H1 (cell line): ENCODE results near the gene TPD52L1. TPM values are rescaled to one million over a fixed set of nuclear protein-coding genes. Genes with fewer than 3 reads are reported as not detected.

Experiments used
- CTCF ChIA-PET: fragments of 300-600 bp; sonication (Branson Sonifier 250); formaldehyde crosslinking; loops from one replicate; lab custom pipeline; 2021; ENCODE audit not compliant: partially characterized antibody; lab: Charles Lee
- POLR2A ChIA-PET: fragments of 300-600 bp; sonication (Branson Sonifier 250); formaldehyde crosslinking; loops from one replicate; lab custom pipeline; 2021; ENCODE audit warnings: inconsistent platforms; ENCODE audit not compliant: partially characterized antibody; lab: Charles Lee
- DNase-seq, 2 experiments: peaks; one replicate each; pipeline versions ENCODE4 v3.0.0 to v3.0.0-alpha.2; 2010 to 2022; ENCODE audit warnings: low spot score in 2 of 2, low read depth in 1 of 2, mixed read lengths in 1 of 2
- FAIRE-seq: peaks from 2 replicates; lab custom pipeline; 2011; peaks lifted over from hg19 to GRCh38; lab: Jason Lieb, UNC
- H2AFZ ChIP-seq: 2 replicates; pipeline ENCODE4 v1.8.1; 2012; ENCODE audit warnings: low read length, inconsistent platforms
- H2AK5ac ChIP-seq: 2 replicates; pipeline ENCODE4 v1.6.1; 2013; ENCODE audit warnings: low read depth, low read length
- H2BK120ac ChIP-seq: replicated peaks from 2 replicates; pipeline ENCODE3; 2013; ENCODE audit warnings: low read depth, low read length, inconsistent platforms
- H2BK12ac ChIP-seq: 2 replicates; pipeline ENCODE4 v1.6.1; 2013; ENCODE audit warnings: low read depth, low read length
- H2BK15ac ChIP-seq: 2 replicates; pipeline ENCODE4 v1.6.1; 2013; ENCODE audit warnings: low read length
- H2BK20ac ChIP-seq: 2 replicates; pipeline ENCODE4 v1.6.1; 2013; ENCODE audit warnings: low read length
- H2BK5ac ChIP-seq: 2 replicates; pipeline ENCODE4 v1.6.1; 2013; ENCODE audit warnings: low read depth, low read length
- H3K14ac ChIP-seq: 2 replicates; pipeline ENCODE4 v1.6.1; 2013; ENCODE audit warnings: inconsistent platforms; ENCODE audit not compliant: insufficient read length
- H3K18ac ChIP-seq: 2 replicates; pipeline ENCODE4 v1.6.1; 2013; ENCODE audit warnings: low read length; ENCODE audit errors: extremely low read depth
- H3K23ac ChIP-seq: 2 replicates; pipeline ENCODE4 v1.6.1; 2013; ENCODE audit warnings: inconsistent platforms; ENCODE audit not compliant: insufficient read length
- H3K23me2 ChIP-seq: 2 replicates; pipeline ENCODE4 v1.6.1; 2013; ENCODE audit warnings: low read depth, low read length
- H3K27ac ChIP-seq: 2 replicates; pipeline ENCODE4 v1.6.1; 2011; ENCODE audit warnings: low read depth, low read length, inconsistent platforms
- H3K27me3 ChIP-seq, 4 experiments: replicated peaks in 1 of 4; 1 replicate in 1 of 4; 2 replicates in 3 of 4; pipeline versions ENCODE4 v1.6.1 to v1.8.1; 2011 to 2013; ENCODE audit warnings: low read length in 3 of 4, mild to moderate bottlenecking in 3 of 4, inconsistent platforms in 2 of 4, mixed read lengths in 2 of 4, moderate library complexity in 1 of 4; ENCODE audit not compliant: control insufficient read depth in 3 of 4, insufficient read depth in 3 of 4; ENCODE audit errors: extremely low read depth in 1 of 4
- H3K36me3 ChIP-seq, 4 experiments: 2 replicates each; pipeline versions ENCODE4 v1.6.1 to v1.8.1; 2011 to 2013; ENCODE audit warnings: mild to moderate bottlenecking in 4 of 4, low read length in 3 of 4, moderate library complexity in 2 of 4, control low read depth in 1 of 4, inconsistent platforms in 1 of 4; ENCODE audit not compliant: insufficient read depth in 4 of 4, control insufficient read depth in 2 of 4
- H3K4ac ChIP-seq: replicated peaks from 2 replicates; pipeline ENCODE3; 2013; ENCODE audit warnings: low read length, low read depth, mixed read lengths, inconsistent platforms; ENCODE audit not compliant: insufficient read length
- H3K4me1 ChIP-seq, 4 experiments: replicated peaks in 1 of 4; 1 replicate in 1 of 4; 2 replicates in 3 of 4; pipeline versions ENCODE4 v1.6.1 to v1.8.1; 2011 to 2013; ENCODE audit warnings: low read length in 3 of 4, inconsistent platforms in 2 of 4, mixed read lengths in 1 of 4; ENCODE audit not compliant: insufficient read depth in 4 of 4, control insufficient read depth in 3 of 4
- H3K4me2 ChIP-seq, 2 experiments: 2 replicates each; pipeline versions ENCODE4 v1.6.1 to v1.8.1; 2011 to 2013; ENCODE audit warnings: low read depth in 2 of 2, low read length in 2 of 2, control low read depth in 1 of 2, inconsistent platforms in 1 of 2, mild to moderate bottlenecking in 1 of 2; ENCODE audit not compliant: insufficient read depth in 1 of 2
- H3K4me3 ChIP-seq, 4 experiments: fragments of 200-600, 300-600 bp in 1 of 4; sonication (generic), shearing (Covaris generic), sonication (Bioruptor Twin) in 1 of 4; 2 replicates each; pipeline versions ENCODE4 v1.5.1 to v1.8.1; 2011 to 2016; ENCODE audit warnings: low read length in 4 of 4, low read depth in 3 of 4, control low read depth in 2 of 4, inconsistent platforms in 2 of 4, mild to moderate bottlenecking in 2 of 4, mixed read lengths in 1 of 4, moderate library complexity in 1 of 4; ENCODE audit not compliant: insufficient read depth in 2 of 4; ENCODE audit errors: extremely low read depth in 1 of 4
- H3K56ac ChIP-seq: replicated peaks from 2 replicates; pipeline ENCODE3; 2013; ENCODE audit warnings: low read depth, mild to moderate bottlenecking, mixed read lengths, low read length, inconsistent platforms; ENCODE audit not compliant: insufficient read length
- H3K79me1 ChIP-seq: 2 replicates; pipeline ENCODE4 v1.6.1; 2013; ENCODE audit warnings: low read depth, low read length, control low read depth
- H3K79me2 ChIP-seq, 2 experiments: 2 replicates each; pipeline versions ENCODE4 v1.6.1 to v1.8.1; 2012 to 2013; ENCODE audit warnings: low read length in 2 of 2, mild to moderate bottlenecking in 2 of 2, inconsistent platforms in 1 of 2; ENCODE audit not compliant: insufficient read depth in 2 of 2, control insufficient read depth in 1 of 2
- H3K9ac ChIP-seq, 4 experiments: replicated peaks in 1 of 4; 1 replicate in 1 of 4; 2 replicates in 3 of 4; pipeline versions ENCODE4 v1.6.1 to v1.8.1; 2011 to 2013; ENCODE audit warnings: low read depth in 3 of 4, low read length in 3 of 4, control low read depth in 2 of 4, mild to moderate bottlenecking in 2 of 4, moderate library complexity in 2 of 4, inconsistent platforms in 1 of 4; ENCODE audit errors: extremely low read depth in 1 of 4
- H3K9me3 ChIP-seq, 2 experiments: 2 replicates each; pipeline versions ENCODE4 v1.6.1 to v1.8.1; 2012 to 2013; ENCODE audit warnings: mild to moderate bottlenecking in 2 of 2, moderate library complexity in 2 of 2, control low read depth in 1 of 2, inconsistent platforms in 1 of 2, low read depth in 1 of 2, low read length in 1 of 2, mixed read lengths in 1 of 2; ENCODE audit not compliant: insufficient read depth in 2 of 2
- H4K20me1 ChIP-seq, 2 experiments: replicated peaks in 1 of 2; 2 replicates each; pipeline versions ENCODE3 to v1.8.1; 2011 to 2013; ENCODE audit warnings: inconsistent platforms in 2 of 2, low read length in 2 of 2, mild to moderate bottlenecking in 1 of 2; ENCODE audit not compliant: insufficient read depth in 2 of 2, control insufficient read depth in 1 of 2
- H4K5ac ChIP-seq: 2 replicates; pipeline ENCODE4 v1.6.1; 2013; ENCODE audit warnings: low read length, low read depth, mixed read lengths, inconsistent platforms; ENCODE audit not compliant: insufficient read length
- H4K8ac ChIP-seq: 2 replicates; pipeline ENCODE4 v1.8.0; 2013; ENCODE audit warnings: mild to moderate bottlenecking, moderate library complexity, low read length, inconsistent platforms; ENCODE audit not compliant: insufficient read depth; ENCODE audit errors: extremely low read depth
- H4K91ac ChIP-seq: replicated peaks from 2 replicates; pipeline ENCODE3; 2013; ENCODE audit warnings: low read length, mixed read lengths, inconsistent platforms; ENCODE audit not compliant: insufficient read length
- GABPA ChIP-seq: IDR thresholded peaks from 2 replicates; pipeline ENCODE4 v1.6.1; 2011; ENCODE audit warnings: mild to moderate bottlenecking, low read length, moderate library complexity, borderline replicate concordance; ENCODE audit not compliant: insufficient read depth
- GTF2F1 ChIP-seq: IDR thresholded peaks from 2 replicates; pipeline ENCODE4 v1.6.1; 2012; ENCODE audit warnings: low read depth, low read length, improper control_type of control experiment, borderline replicate concordance
- KDM4A ChIP-seq: IDR thresholded peaks from one replicate; pipeline ENCODE4 v1.7.1; 2012; ENCODE audit warnings: low read depth, mild to moderate bottlenecking, moderate library complexity, low read length, inconsistent platforms; ENCODE audit not compliant: severe bottlenecking
- TAF7 ChIP-seq: optimal IDR thresholded peaks from 2 replicates; pipeline ENCODE3; 2011; ENCODE audit warnings: low read depth, mild to moderate bottlenecking, inconsistent platforms, low read length, moderate library complexity, borderline replicate concordance
- TCF12 ChIP-seq: IDR thresholded peaks from 2 replicates; pipeline ENCODE4 v1.6.1; 2011; ENCODE audit warnings: low read depth, mild to moderate bottlenecking, low read length
- WGBS, 2 experiments: shearing (Covaris generic) in 1 of 2; methylation state at CpG; one replicate each; pipeline versions ENCODE4 v1.1.6 to v1.1.7; 2013 to 2015; ENCODE audit warnings: low lambda C conversion rate in 2 of 2, mixed read lengths in 2 of 2, inconsistent platforms in 1 of 2, low coverage in 1 of 2, missing lambda C conversion rate in 1 of 2; ENCODE audit not compliant: insufficient replicate concordance in 2 of 2, insufficient coverage in 1 of 2, insufficient read length in 1 of 2; ENCODE audit errors: extremely low coverage in 1 of 2, missing lambda C conversion rate in 1 of 2; 5-methylcytosine and 5-hydroxymethylcytosine counted together
- polyA plus RNA-seq, 7 experiments: library from polyadenylated mRNA; depleted of rRNA in 3 of 7; stranded (reverse) in 5 of 7; unstranded in 2 of 7; fragments of >200 nt in 5 of 7; fragments of 200-250 nt in 2 of 7; gene quantifications; 1 replicate in 5 of 7; 2 replicates in 1 of 7; 4 replicates in 1 of 7; pipeline versions ENCODE4 v1.2.1 to v1.2.3, GENCODE V29; 2011 to 2013; ENCODE audit warnings: missing spikeins in 2 of 7, mixed read lengths in 2 of 7
- total RNA-seq: library from RNA; stranded (reverse); fragmentation: NEBNext Ultra II Directional; extraction: Animal tissue kit (Norgen Biotek cat#: 25700); gene quantifications from 2 replicates; pipeline ENCODE4 v1.2.1, GENCODE V29; 2021
- TF ChIP-seq, protein P1 (sequence below): IDR thresholded peaks from 2 replicates; pipeline ENCODE4 v1.6.1; 2012; ENCODE audit warnings: inconsistent platforms

The TPD52L1 gene
- total and polyA plus RNA-seq, 2 of the 8 experiments (the other 6 are each of a cell fraction or from before 2014, with no cell fraction given), result 7.4 to 14.2 TPM

DNA sequence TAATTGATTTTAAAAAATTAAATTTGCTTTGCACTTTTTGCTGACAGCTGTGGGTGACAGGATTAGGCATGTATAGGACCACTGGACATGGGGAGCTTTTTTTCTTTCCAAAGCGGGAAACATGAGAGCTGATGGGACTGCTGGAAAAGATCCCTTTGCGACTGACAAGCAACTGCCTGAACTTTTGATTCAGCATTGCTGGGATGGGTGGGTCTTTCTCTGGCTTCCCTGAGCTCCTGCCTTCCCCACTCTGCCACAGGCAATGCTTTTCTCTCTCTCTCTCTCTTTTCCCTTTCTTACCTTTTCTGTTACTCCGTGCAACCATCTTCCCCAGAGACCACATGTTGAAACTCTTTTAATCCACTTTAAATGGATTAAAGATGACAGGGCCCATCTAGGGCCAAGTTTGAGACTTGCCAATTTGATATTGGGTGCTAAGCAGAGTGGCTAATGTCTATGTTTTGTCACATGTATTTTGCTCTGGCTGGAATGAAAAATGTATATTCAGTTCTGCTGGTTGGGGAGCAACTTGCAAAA is 33.5 kb upstream of the TPD52L1 start:
- H2BK5ac ChIP-seq, result no peak overlapping the region
- no peaks in the 10 kb centered on the region for H3K79me1 ChIP-seq
- no peaks in the 10 kb centered on the region for H3K36me3 ChIP-seq
- 0 out of 2 replicates have a peak overlapping the region, but pooled peaks have one; percentile 13 for H2BK15ac ChIP-seq
- no peak overlapping the region for H3K4me3 ChIP-seq
- DNase-seq (no peak), FAIRE-seq (no peak)
- 62% methylated on average over 3 of the region's 3 CpGs; no CpG with 5 or more reads in 1 of the 2 experiments for WGBS, 2 experiments
- POLR2A ChIA-PET, result no interaction called here
- no peak overlapping the region for H4K8ac ChIP-seq
- H3K23ac ChIP-seq, result no peak overlapping the region
- TF ChIP-seq TCF12, result no peak
- no peak for TF ChIP-seq GABPA
- TF ChIP-seq GTF2F1, result no peak
- no peak for TF ChIP-seq TAF7
- TF ChIP-seq, protein P1, sequence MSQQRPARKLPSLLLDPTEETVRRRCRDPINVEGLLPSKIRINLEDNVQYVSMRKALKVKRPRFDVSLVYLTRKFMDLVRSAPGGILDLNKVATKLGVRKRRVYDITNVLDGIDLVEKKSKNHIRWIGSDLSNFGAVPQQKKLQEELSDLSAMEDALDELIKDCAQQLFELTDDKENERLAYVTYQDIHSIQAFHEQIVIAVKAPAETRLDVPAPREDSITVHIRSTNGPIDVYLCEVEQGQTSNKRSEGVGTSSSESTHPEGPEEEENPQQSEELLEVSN, result no peak
- no peak for TF ChIP-seq KDM4A
- peaks cover 0 to 9% (median 0%) of the 10 kb centered on the region in 4 experiments; a peak in 1 of 7 replicates for H3K4me1 ChIP-seq
- no peaks in the 10 kb centered on the region for H3K27me3 ChIP-seq
- H3K9ac ChIP-seq, result no peak overlapping the region
- H3K27ac ChIP-seq, result no peak overlapping the region
- no peak overlapping the region for H2AFZ ChIP-seq
- H3K79me2 ChIP-seq, result no peaks in the 10 kb centered on the region
- H3K23me2 ChIP-seq, result no peaks in the 10 kb centered on the region
- H3K18ac ChIP-seq, result no peak overlapping the region; the same call in 1 of the 2 replicates
- H4K5ac ChIP-seq, result no peak overlapping the region
- H4K20me1 ChIP-seq, result no peaks in the 10 kb centered on the region
- H2BK12ac ChIP-seq, result no peak overlapping the region
- H2BK20ac ChIP-seq, result no peak overlapping the region
- no peak overlapping the region for H4K91ac ChIP-seq
- CTCF ChIA-PET, result interaction anchor here (0.6 to 2.4 kb wide), 6 partner anchors 12 to 249 kb away, joined by 3 to 9 read pairs (median 4); partner anchors contain the start of gene TPD52L1
- H2AK5ac ChIP-seq, result no peak overlapping the region
- no peak overlapping the region for H3K14ac ChIP-seq
- no peak overlapping the region for H3K56ac ChIP-seq
- no peaks in the 10 kb centered on the region for H3K9me3 ChIP-seq
- H2BK120ac ChIP-seq, result no peak overlapping the region
- H3K4ac ChIP-seq, result no peak overlapping the region
- H3K4me2 ChIP-seq, result no peak overlapping the region
